ENCODE data around the gene GABRR1. TPM values are rescaled to one million over a fixed set of nuclear protein-coding genes. Genes with fewer than 3 reads are reported as not detected.

Gene GABRR1
- total and polyA plus RNA-seq, 2 of the 13 experiments (the other 11 are each of a cell fraction or from before 2014, with no cell fraction given), result not detected

DNA sequence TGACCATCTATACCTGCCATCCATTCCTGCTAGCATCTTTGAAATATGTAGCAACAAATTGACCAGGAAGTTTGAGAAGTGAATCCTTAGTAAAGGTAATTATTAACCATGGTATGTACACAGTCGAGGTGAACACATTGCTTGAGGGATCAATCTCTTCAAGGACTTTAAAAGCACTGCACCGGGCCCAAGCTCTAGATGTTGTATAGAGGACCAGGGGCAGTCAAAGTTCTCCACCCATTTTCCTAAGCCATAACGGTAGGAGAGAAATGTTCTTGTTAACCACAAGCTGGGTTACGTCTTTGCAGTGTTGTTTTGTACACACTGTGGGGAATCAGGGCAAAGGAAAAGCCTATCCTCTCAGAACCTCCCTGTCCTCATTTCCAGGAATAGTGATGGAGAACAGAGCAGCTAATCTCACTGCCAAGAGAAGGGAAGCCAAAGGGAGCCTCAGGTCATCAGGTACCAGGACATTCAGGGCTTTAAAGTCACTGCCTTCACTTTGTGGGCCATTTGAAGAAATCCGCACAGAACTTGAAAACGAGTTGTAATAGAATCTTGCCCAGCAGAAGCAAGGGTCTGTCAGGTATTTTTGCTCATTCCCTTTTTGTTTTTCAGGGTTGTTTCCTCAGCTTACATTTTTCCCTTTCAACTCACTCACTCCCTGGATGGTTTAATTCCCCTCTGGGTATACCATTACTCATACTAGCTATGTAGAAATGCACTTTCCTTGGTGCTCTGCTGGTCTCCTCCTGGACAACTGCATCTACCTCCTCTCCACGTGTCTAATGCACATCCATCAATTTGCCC is 76.6 kb downstream of the GABRR1 start (continued):
- no peak for TF ChIP-seq ZNF724P (CRISPR knock-in tag; IDR thresholded peaks at IDR 0.05; ENCODE audit: borderline replicate concordance)

DNA sequence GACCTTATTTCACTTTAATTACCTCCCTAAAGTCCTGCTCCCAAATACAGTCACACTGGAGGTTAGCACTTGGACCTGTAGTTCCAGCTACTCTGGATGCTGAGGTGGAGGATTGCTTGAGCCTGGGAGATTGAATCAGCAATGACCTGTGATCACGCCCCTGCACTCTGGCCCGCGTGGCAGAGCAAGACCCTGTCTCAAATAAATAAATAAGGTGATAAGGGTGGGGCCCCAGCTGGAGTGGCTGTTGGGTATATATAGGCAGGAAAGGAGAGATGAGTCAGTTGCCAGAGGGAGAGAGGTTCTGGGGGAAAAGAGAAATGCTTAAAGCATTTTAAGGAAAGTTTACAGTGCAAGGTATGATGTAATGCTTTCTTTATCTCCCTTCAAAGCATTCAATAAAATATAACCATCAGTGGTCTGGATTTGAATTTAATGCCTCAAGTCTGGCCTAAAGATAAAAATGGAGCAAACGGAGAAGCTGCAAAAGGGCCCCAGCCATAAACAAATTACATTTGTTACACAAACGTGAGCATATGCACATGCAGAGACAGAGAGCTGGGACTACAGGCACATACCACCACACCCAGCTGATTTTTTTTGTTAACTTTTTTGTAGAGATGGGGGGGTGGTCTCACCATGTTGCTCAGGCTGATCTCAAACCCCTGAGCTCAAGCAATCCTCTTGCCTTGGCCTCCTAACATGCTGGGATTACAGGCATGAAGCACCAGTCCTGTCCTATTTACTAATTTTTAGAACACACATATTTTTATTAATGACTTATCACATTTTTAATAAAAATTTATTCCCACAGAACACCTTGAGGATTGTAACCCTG is 77.4 kb downstream of the GABRR1 start:
- H3K4me1 ChIP-seq (ENCODE audit: insufficient read depth, low read length), result peaks cover 30% of the 10 kb centered on the region
- peak overlapping the region; percentile 25 for H3K27ac ChIP-seq (ENCODE audit: extremely low read length, insufficient read depth, low read length)
- no peaks in the 10 kb centered on the region for H3K79me2 ChIP-seq (ENCODE audit: insufficient read depth, low read length)
- no peak overlapping the region; a peak in 1 of 6 replicates for H3K4me3 ChIP-seq (replicated peaks in 1 of 3; ENCODE audit: insufficient read depth in 1 of 3, low read depth in 2 of 3, low read length in 3 of 3)
- peak overlapping the region; percentile 66 for H3K4me2 ChIP-seq (ENCODE audit: low read depth, low read length)
- peaks cover 0 to under 1% of the 10 kb centered on the region in 2 experiments; a peak in 1 of 5 replicates for H3K27me3 ChIP-seq (ENCODE audit: control insufficient read depth in 1 of 2, insufficient read depth in 2 of 2, low read length in 2 of 2)
- ChIA-PET CTCF (ENCODE audit: low intra/inter-chr PET ratio, low total read pairs) (no interaction called here), POLR2A (interaction anchor here (1.3 to 3.6 kb wide), 4 partner anchors 15 to 157 kb away, joined by 4 to 20 read pairs (median 6); partner anchors contain the start of gene PNRC1)
- no peaks in the 10 kb centered on the region for H3K9me3 ChIP-seq (ENCODE audit: low read length)
- BruUV-seq (replicated peaks), result no TSS peak
- H3K9ac ChIP-seq (ENCODE audit: insufficient read depth, low read depth, low read length), result no peak overlapping the region
- intact Hi-C loops (cut with micrococcal nuclease; ENCODE audit: unreplicated experiment) (no loop called here), in situ Hi-C loops (cut with HindIII; ENCODE audit: extremely low pct_ligation_motif_present, low pct_unique_long_range_greater_than_20kb) (no loop called here)
- no peak for DNase-seq (ENCODE audit: low spot score)
- H2AFZ ChIP-seq (ENCODE audit: low read length), result no peak overlapping the region
- no peaks in the 10 kb centered on the region for H3K36me3 ChIP-seq (replicated peaks in 1 of 2; ENCODE audit: control insufficient read depth in 1 of 2, insufficient read depth in 2 of 2, low read length in 2 of 2)
- 3% methylated on average over 5 of the region's 5 CpGs for WGBS (ENCODE audit: low lambda C conversion rate)
- ATAC-seq, result peak; percentile 56
- no peak for FAIRE-seq
- no peaks in the 10 kb centered on the region for H4K20me1 ChIP-seq (ENCODE audit: insufficient read depth, low read length)
- peak; percentile 30; the same call in 1 of the 2 replicates for TF ChIP-seq GATAD2A (CRISPR knock-in tag; IDR thresholded peaks at IDR 0.05)
- TF ChIP-seq TBX3 (IDR thresholded peaks at IDR 0.05; ENCODE audit: borderline replicate concordance), result no peak
- TF ChIP-seq HDAC1 (CRISPR knock-in tag; IDR thresholded peaks at IDR 0.05), result peak; percentile 17; the same call in 1 of the 2 replicates
- no peak for TF ChIP-seq ATRX (CRISPR knock-in tag; IDR thresholded peaks at IDR 0.05; ENCODE audit: borderline replicate concordance)
- no peak for TF ChIP-seq ZSCAN12 (CRISPR knock-in tag; IDR thresholded peaks at IDR 0.05)
- TF ChIP-seq, protein P1, sequence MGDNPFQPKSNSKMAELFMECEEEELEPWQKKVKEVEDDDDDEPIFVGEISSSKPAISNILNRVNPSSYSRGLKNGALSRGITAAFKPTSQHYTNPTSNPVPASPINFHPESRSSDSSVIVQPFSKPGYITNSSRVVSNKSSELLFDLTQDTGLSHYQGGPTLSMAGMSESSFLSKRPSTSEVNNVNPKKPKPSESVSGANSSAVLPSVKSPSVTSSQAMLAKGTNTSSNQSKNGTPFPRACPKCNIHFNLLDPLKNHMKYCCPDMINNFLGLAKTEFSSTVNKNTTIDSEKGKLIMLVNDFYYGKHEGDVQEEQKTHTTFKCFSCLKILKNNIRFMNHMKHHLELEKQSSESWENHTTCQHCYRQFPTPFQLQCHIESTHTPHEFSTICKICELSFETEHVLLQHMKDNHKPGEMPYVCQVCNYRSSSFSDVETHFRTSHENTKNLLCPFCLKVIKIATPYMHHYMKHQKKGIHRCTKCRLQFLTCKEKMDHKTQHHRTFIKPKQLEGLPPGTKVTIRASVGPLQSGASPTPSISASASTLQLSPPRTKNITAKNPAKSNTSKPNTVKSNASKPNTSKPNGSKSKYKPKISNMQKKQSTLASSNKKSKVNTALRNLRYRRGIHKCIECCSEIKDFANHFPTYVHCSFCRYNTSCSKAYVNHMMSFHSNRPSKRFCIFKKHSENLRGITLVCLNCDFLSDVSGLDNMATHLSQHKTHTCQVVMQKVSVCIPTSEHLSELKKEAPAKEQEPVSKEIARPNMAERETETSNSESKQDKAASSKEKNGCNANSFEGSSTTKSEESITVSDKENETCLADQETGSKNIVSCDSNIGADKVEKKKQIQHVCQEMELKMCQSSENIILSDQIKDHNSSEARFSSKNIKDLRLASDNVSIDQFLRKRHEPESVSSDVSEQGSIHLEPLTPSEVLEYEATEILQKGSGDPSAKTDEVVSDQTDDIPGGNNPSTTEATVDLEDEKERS (CRISPR knock-in tag; IDR thresholded peaks at IDR 0.05), result no peak
- TF ChIP-seq MED1 (CRISPR knock-in tag; IDR thresholded peaks at IDR 0.05), result peak; percentile 47; the same call in 1 of the 2 replicates
- TF ChIP-seq MYNN (CRISPR knock-in tag; IDR thresholded peaks at IDR 0.05; ENCODE audit: low read depth), result no peak
- peak in 1 of 2 experiments; percentile 37; a peak in 1 of 4 replicates for TF ChIP-seq EP300 (IDR thresholded peaks at IDR 0.05; ENCODE audit: low read depth in 2 of 2, low read length in 2 of 2)
- TF ChIP-seq EP300 (CRISPR knock-in tag; IDR thresholded peaks at IDR 0.05; ENCODE audit: borderline replicate concordance), result no peak
- TF ChIP-seq MXD4 (CRISPR knock-in tag; IDR thresholded peaks at IDR 0.05), result no peak
- no peak for TF ChIP-seq SKI (IDR thresholded peaks at IDR 0.05; ENCODE audit: partially characterized antibody)
- TF ChIP-seq, protein P2, sequence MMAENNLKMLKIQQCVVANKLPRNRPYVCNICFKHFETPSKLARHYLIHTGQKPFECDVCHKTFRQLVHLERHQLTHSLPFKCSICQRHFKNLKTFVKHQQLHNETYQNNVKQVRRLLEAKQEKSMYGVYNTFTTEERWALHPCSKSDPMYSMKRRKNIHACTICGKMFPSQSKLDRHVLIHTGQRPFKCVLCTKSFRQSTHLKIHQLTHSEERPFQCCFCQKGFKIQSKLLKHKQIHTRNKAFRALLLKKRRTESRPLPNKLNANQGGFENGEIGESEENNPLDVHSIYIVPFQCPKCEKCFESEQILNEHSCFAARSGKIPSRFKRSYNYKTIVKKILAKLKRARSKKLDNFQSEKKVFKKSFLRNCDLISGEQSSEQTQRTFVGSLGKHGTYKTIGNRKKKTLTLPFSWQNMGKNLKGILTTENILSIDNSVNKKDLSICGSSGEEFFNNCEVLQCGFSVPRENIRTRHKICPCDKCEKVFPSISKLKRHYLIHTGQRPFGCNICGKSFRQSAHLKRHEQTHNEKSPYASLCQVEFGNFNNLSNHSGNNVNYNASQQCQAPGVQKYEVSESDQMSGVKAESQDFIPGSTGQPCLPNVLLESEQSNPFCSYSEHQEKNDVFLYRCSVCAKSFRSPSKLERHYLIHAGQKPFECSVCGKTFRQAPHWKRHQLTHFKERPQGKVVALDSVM (CRISPR knock-in tag; IDR thresholded peaks at IDR 0.05), result 0 out of 2 replicates have a peak, but pooled peaks have one; percentile 9
- no peak for TF ChIP-seq NPAS2 (CRISPR knock-in tag; IDR thresholded peaks at IDR 0.05; ENCODE audit: borderline replicate concordance)
